Lower leg skin (tissue), 3 donors: Measurements from ENCODE around the gene PRKCZ.

Source experiments
- POLR2A ChIP-seq, 2 donors: fragments of 450-650 bp; IDR thresholded peaks; one replicate each; pipeline ENCODE4 v1.6.1; 2016 to 2017; ENCODE audit warnings: antibody characterized with exemption in 2 of 2, mild to moderate bottlenecking in 1 of 2, moderate library complexity in 1 of 2
- TF ChIP-seq, protein P1 (sequence below), 3 donors: fragments of 450-650 bp; IDR thresholded peaks; one replicate each; pipeline ENCODE4 v1.5.1; 2016; ENCODE audit warnings: antibody characterized with exemption in 3 of 3, mild to moderate bottlenecking in 3 of 3, moderate library complexity in 2 of 3

DNA sequence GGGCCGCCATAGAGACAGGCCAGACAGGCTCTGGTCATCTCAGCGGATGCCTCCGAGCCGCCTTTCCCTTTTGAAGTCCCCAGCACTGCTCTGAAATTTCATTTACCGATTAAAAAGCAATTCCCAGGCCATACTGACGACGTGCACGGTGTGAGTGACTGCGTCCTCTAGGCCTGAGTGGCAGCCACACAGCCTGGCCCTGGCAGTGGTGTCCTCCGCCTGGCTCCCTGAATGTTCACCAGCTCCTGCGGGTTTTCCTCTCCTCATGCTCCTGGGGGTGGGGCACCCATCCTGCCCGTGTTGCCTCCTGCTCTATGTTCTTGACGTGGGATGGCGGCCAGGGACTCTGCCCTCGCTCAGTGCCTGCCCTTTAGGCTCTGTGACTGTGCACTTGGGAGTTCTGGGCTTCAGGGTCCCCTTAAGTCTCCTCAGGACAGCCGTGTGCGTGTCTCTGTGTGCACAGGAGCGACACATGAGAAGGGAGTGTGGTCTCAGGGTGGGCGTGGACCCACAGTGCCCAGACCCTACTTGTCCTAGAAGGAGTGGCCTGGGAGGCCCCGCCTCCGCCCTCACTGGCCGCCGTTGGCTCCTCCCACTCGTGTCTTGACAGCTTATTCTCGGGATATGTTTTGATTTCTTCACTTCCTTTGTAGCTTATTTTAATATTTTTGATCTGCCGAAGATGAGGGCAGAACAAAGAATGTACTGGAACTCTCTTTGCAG, 181.5 kb downstream of the PRKCZ start:
- TF ChIP-seq, protein P1, sequence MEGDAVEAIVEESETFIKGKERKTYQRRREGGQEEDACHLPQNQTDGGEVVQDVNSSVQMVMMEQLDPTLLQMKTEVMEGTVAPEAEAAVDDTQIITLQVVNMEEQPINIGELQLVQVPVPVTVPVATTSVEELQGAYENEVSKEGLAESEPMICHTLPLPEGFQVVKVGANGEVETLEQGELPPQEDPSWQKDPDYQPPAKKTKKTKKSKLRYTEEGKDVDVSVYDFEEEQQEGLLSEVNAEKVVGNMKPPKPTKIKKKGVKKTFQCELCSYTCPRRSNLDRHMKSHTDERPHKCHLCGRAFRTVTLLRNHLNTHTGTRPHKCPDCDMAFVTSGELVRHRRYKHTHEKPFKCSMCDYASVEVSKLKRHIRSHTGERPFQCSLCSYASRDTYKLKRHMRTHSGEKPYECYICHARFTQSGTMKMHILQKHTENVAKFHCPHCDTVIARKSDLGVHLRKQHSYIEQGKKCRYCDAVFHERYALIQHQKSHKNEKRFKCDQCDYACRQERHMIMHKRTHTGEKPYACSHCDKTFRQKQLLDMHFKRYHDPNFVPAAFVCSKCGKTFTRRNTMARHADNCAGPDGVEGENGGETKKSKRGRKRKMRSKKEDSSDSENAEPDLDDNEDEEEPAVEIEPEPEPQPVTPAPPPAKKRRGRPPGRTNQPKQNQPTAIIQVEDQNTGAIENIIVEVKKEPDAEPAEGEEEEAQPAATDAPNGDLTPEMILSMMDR (IDR thresholded peaks at IDR 0.05) = no peak
- no peak for TF ChIP-seq POLR2A (IDR thresholded peaks at IDR 0.05)
